HEK293 (cell line): ENCODE data around the gene CCNK.
A peak's percentile ranks its signal among the peaks of the same experiment; 100 is the strongest.

Experiments
- CTCF ChIA-PET: fragments of 350-600 bp; formaldehyde crosslinking; extraction: SDS; loops from one replicate; lab custom pipeline; 2021; ENCODE audit warnings: antibody characterized with exemption; lab: Yijun Ruan, JAX
- POLR2A ChIA-PET: fragments of 300-600 bp; formaldehyde crosslinking; extraction: SDS; loops from one replicate; lab custom pipeline; 2020; ENCODE audit warnings: antibody characterized with exemption, inconsistent platforms; lab: Yijun Ruan, JAX
- H3K27ac ChIP-seq: fragments of 200-500 bp; sonication (Bioruptor generic); 2 replicates; pipeline ENCODE4 v1.5.1; 2014; ENCODE audit warnings: low read depth, low read length, control low read depth, inconsistent platforms; ENCODE audit errors: extremely low read depth
- H3K36me3 ChIP-seq, 2 experiments: fragments of 200-500 bp in 1 of 2; sonication (Bioruptor generic) in 1 of 2; 1 replicate in 1 of 2; 2 replicates in 1 of 2; pipeline ENCODE4 v1.5.1; 2014 to 2017; ENCODE audit warnings: inconsistent platforms in 2 of 2, low read length in 2 of 2; ENCODE audit not compliant: control insufficient read depth in 2 of 2, insufficient read depth in 1 of 2
- H3K4me1 ChIP-seq: fragments of 200-500 bp; sonication (Bioruptor generic); 2 replicates; pipeline ENCODE4 v1.5.1; 2014; ENCODE audit warnings: mild to moderate bottlenecking, low read length, inconsistent platforms; ENCODE audit not compliant: control insufficient read depth, insufficient read depth
- H3K4me3 ChIP-seq: 2 replicates; pipeline ENCODE4 v1.5.1; 2011; ENCODE audit warnings: low read depth, mild to moderate bottlenecking, control low read depth, low read length, moderate library complexity
- H3K9me3 ChIP-seq: fragments of 200-500 bp; sonication (Bioruptor generic); 2 replicates; pipeline ENCODE4 v1.5.1; 2014; ENCODE audit warnings: low read depth, low read length, inconsistent platforms; ENCODE audit not compliant: control insufficient read depth, insufficient read depth
- EGR2 ChIP-seq: fragments of 450-650 bp; formaldehyde crosslinking; IDR thresholded peaks from 2 replicates; pipeline ENCODE4 v1.5.1; 2016; ENCODE audit warnings: low read depth, missing biosample characterization, missing genetic modification characterization
- FEZF1 ChIP-seq: fragments of 450-650 bp; formaldehyde crosslinking; IDR thresholded peaks from 2 replicates; pipeline ENCODE4 v1.5.1; 2016; ENCODE audit warnings: missing biosample characterization, missing genetic modification characterization
- GFI1B ChIP-seq: fragments of 450-650 bp; formaldehyde crosslinking; IDR thresholded peaks from 2 replicates; pipeline ENCODE4 v1.5.1; 2016; ENCODE audit warnings: missing biosample characterization, missing genetic modification characterization
- GLIS1 ChIP-seq: fragments of 450-650 bp; formaldehyde crosslinking; IDR thresholded peaks from 2 replicates; pipeline ENCODE4 v1.5.1; 2016; ENCODE audit warnings: missing biosample characterization, missing genetic modification characterization
- GLIS2 ChIP-seq: fragments of 450-650 bp; formaldehyde crosslinking; IDR thresholded peaks from 2 replicates; pipeline ENCODE4 v1.5.1; 2016; ENCODE audit warnings: missing biosample characterization, missing genetic modification characterization
- PRDM6 ChIP-seq: fragments of 450-650 bp; formaldehyde crosslinking; IDR thresholded peaks from 2 replicates; pipeline ENCODE4 v1.5.1; 2017; ENCODE audit warnings: missing biosample characterization, missing genetic modification characterization
- SETDB1 ChIP-seq: IDR thresholded peaks from one replicate; pipeline ENCODE4 v1.6.1; 2017; ENCODE audit warnings: mild to moderate bottlenecking, low read length, moderate library complexity, mixed read lengths; ENCODE audit not compliant: insufficient read length
- SP3 ChIP-seq: fragments of 450-650 bp; formaldehyde crosslinking; IDR thresholded peaks from 2 replicates; pipeline ENCODE4 v1.5.1; 2016; ENCODE audit warnings: missing biosample characterization, missing genetic modification characterization
- WT1 ChIP-seq: fragments of 450-650 bp; formaldehyde crosslinking; IDR thresholded peaks from 2 replicates; pipeline ENCODE4 v1.5.1; 2016; ENCODE audit warnings: missing biosample characterization, missing genetic modification characterization
- ZBTB17 ChIP-seq: fragments of 450-650 bp; formaldehyde crosslinking; IDR thresholded peaks from 2 replicates; pipeline ENCODE4 v1.5.1; 2016; ENCODE audit warnings: missing biosample characterization, missing genetic modification characterization
- ZBTB48 ChIP-seq: fragments of 450-650 bp; formaldehyde crosslinking; IDR thresholded peaks from 2 replicates; pipeline ENCODE4 v1.5.1; 2016; ENCODE audit warnings: missing biosample characterization, missing genetic modification characterization
- ZFHX2 ChIP-seq: fragments of 450-650 bp; formaldehyde crosslinking; conservative IDR thresholded peaks from 2 replicates; pipeline ENCODE4 v1.5.1; 2016; ENCODE audit warnings: missing biosample characterization, missing genetic modification characterization
- ZIC2 ChIP-seq: fragments of 450-650 bp; formaldehyde crosslinking; IDR thresholded peaks from 2 replicates; pipeline ENCODE4 v1.5.1; 2016; ENCODE audit warnings: missing biosample characterization, missing genetic modification characterization
- ZNF112 ChIP-seq: fragments of 450-650 bp; formaldehyde crosslinking; IDR thresholded peaks from 2 replicates; pipeline ENCODE4 v1.5.0; 2017; ENCODE audit warnings: missing biosample characterization, missing genetic modification characterization
- ZNF19 ChIP-seq: fragments of 450-650 bp; formaldehyde crosslinking; IDR thresholded peaks from 2 replicates; pipeline ENCODE4; 2016; ENCODE audit warnings: missing biosample characterization, missing genetic modification characterization, low read depth
- ZNF311 ChIP-seq: fragments of 450-650 bp; formaldehyde crosslinking; IDR thresholded peaks from 2 replicates; pipeline ENCODE4 v1.5.1; 2017; ENCODE audit warnings: missing biosample characterization, missing genetic modification characterization, borderline replicate concordance
- ZNF341 ChIP-seq: fragments of 450-650 bp; formaldehyde crosslinking; IDR thresholded peaks from 2 replicates; pipeline ENCODE4; 2016; ENCODE audit warnings: low read depth, missing biosample characterization, missing genetic modification characterization
- ZNF391 ChIP-seq: fragments of 450-650 bp; formaldehyde crosslinking; IDR thresholded peaks from 2 replicates; pipeline ENCODE4 v1.5.1; 2016; ENCODE audit warnings: low read depth, missing biosample characterization, missing genetic modification characterization, borderline replicate concordance
- ZNF416 ChIP-seq: fragments of 450-650 bp; formaldehyde crosslinking; IDR thresholded peaks from 2 replicates; pipeline ENCODE4 v1.5.1; 2016; ENCODE audit warnings: missing biosample characterization, missing genetic modification characterization
- ZNF600 ChIP-seq: fragments of 450-650 bp; formaldehyde crosslinking; IDR thresholded peaks from 2 replicates; pipeline ENCODE4 v1.5.1; 2016; ENCODE audit warnings: missing biosample characterization, missing genetic modification characterization
- ZNF610 ChIP-seq: fragments of 450-650 bp; formaldehyde crosslinking; IDR thresholded peaks from 2 replicates; pipeline ENCODE4 v1.5.1; 2016; ENCODE audit warnings: missing biosample characterization, missing genetic modification characterization, borderline replicate concordance
- ZNF654 ChIP-seq: fragments of 450-650 bp; formaldehyde crosslinking; IDR thresholded peaks from 2 replicates; pipeline ENCODE4 v1.5.1; 2016; ENCODE audit warnings: low read depth, missing biosample characterization, missing genetic modification characterization
- ZNF658 ChIP-seq: fragments of 450-650 bp; formaldehyde crosslinking; IDR thresholded peaks from 2 replicates; pipeline ENCODE4; 2016; ENCODE audit warnings: missing biosample characterization, missing genetic modification characterization
- ZNF704 ChIP-seq: fragments of 450-650 bp; formaldehyde crosslinking; IDR thresholded peaks from 2 replicates; pipeline ENCODE4 v1.5.1; 2016; ENCODE audit warnings: missing biosample characterization, missing genetic modification characterization
- ZNF843 ChIP-seq: fragments of 450-650 bp; formaldehyde crosslinking; IDR thresholded peaks from 2 replicates; pipeline ENCODE4 v1.5.1; 2016; ENCODE audit warnings: missing biosample characterization, missing genetic modification characterization
- TF ChIP-seq, protein P1 (sequence below): fragments of 450-650 bp; IDR thresholded peaks from 2 replicates; pipeline ENCODE4 v1.5.1; 2018; ENCODE audit warnings: missing biosample characterization, mild to moderate bottlenecking, missing genetic modification characterization
- TF ChIP-seq, protein P2 (sequence below): fragments of 450-650 bp; formaldehyde crosslinking; IDR thresholded peaks from 2 replicates; pipeline ENCODE4 v1.5.1; 2017; ENCODE audit warnings: missing biosample characterization, missing genetic modification characterization
- TF ChIP-seq, protein P3 (sequence below): fragments of 450-650 bp; formaldehyde crosslinking; IDR thresholded peaks from 2 replicates; pipeline ENCODE4 v1.5.1; 2016; ENCODE audit warnings: missing biosample characterization, missing genetic modification characterization

CCNK gene

GRCh38 chr14:99524091-99524661, 43.0 kb downstream of the CCNK start (continued):
- 0 out of 2 replicates have a peak, but pooled peaks have one; percentile 30 for TF ChIP-seq PRDM6 (tag by site-specific recombination)
- peak; percentile 96 for TF ChIP-seq EGR2 (tag by site-specific recombination)
- peak; percentile 91 for TF ChIP-seq WT1
- TF ChIP-seq ZNF341 (tag by site-specific recombination), result peak; percentile 72; the same call in 1 of the 2 replicates
- TF ChIP-seq GFI1B (tag by site-specific recombination), result no peak
- no peak for TF ChIP-seq ZNF416 (tag by site-specific recombination)
- no peak for TF ChIP-seq ZNF311 (tag by site-specific recombination)
- TF ChIP-seq ZNF391, result peak; percentile 13; the same call in 1 of the 2 replicates
- peak; percentile 30; the same call in 1 of the 2 replicates for TF ChIP-seq FEZF1 (tag by site-specific recombination)
- TF ChIP-seq, protein P1, sequence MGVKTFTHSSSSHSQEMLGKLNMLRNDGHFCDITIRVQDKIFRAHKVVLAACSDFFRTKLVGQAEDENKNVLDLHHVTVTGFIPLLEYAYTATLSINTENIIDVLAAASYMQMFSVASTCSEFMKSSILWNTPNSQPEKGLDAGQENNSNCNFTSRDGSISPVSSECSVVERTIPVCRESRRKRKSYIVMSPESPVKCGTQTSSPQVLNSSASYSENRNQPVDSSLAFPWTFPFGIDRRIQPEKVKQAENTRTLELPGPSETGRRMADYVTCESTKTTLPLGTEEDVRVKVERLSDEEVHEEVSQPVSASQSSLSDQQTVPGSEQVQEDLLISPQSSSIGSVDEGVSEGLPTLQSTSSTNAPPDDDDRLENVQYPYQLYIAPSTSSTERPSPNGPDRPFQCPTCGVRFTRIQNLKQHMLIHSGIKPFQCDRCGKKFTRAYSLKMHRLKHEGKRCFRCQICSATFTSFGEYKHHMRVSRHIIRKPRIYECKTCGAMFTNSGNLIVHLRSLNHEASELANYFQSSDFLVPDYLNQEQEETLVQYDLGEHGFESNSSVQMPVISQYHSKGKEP (tag by site-specific recombination), result peak; percentile 47; the same call in 1 of the 2 replicates
- TF ChIP-seq GLIS1 (tag by site-specific recombination), result peak; percentile 48
- TF ChIP-seq, protein P2, sequence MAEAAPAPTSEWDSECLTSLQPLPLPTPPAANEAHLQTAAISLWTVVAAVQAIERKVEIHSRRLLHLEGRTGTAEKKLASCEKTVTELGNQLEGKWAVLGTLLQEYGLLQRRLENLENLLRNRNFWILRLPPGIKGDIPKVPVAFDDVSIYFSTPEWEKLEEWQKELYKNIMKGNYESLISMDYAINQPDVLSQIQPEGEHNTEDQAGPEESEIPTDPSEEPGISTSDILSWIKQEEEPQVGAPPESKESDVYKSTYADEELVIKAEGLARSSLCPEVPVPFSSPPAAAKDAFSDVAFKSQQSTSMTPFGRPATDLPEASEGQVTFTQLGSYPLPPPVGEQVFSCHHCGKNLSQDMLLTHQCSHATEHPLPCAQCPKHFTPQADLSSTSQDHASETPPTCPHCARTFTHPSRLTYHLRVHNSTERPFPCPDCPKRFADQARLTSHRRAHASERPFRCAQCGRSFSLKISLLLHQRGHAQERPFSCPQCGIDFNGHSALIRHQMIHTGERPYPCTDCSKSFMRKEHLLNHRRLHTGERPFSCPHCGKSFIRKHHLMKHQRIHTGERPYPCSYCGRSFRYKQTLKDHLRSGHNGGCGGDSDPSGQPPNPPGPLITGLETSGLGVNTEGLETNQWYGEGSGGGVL (tag by site-specific recombination), result peak; percentile 57; the same call in 1 of the 2 replicates
- TF ChIP-seq ZFHX2, result peak; percentile 97
- 0 out of 2 replicates have a peak, but pooled peaks have one; percentile 6 for TF ChIP-seq ZBTB48

DNA sequence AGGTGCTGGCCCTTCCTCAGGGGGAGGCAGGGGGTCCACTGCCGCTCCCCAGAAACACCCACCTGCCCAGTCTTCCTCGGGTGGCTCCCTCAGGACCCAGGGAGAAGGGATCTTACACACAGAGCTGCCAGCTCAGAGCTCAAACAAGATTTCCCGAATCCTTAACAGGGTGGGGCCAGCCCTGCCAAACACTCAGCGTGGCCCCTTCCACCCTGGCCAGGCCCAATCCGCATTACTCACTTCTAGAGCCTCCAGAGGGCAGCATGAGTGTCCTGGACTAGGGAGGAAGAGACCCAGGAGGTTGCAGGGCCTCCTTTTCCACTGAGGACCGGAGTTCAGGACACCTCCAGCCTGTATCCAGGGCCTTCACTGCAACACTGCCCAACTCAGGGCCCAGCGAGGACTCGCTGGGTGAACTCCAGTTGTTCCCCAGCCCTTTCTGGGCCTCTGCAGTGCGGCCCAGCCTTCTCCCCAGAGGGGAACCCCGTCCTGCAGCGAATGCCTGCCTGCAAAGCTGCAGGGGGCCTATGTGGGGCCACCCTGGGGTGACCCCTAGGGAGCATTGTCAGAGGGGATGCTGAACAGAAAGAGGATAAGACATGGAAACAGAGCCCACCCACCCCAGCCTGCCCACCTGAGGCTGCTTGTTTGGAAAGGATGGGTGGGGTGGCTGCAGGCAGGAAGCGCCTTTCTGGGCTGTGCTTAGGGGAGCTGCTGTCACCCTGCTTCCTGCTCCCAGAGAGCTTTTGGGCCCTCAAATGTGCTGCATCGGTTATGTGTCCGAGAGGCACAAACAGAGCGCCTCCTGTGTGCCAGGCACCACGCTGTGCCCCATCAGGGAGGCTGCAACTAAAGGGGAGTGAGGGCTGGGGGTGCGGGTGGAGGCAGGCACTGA, 43.8 kb downstream of the CCNK start:
- no peak overlapping the region for H3K27ac ChIP-seq
- TF ChIP-seq ZNF843, result no peak
- TF ChIP-seq ZNF654 (tag by site-specific recombination), result peak; percentile 21
- TF ChIP-seq ZBTB17 (tag by site-specific recombination), result peak; percentile 61
- TF ChIP-seq SP3, result no peak
- no peak for TF ChIP-seq ZNF610 (tag by site-specific recombination)
- peak; percentile 82 for TF ChIP-seq ZIC2 (tag by site-specific recombination)
- TF ChIP-seq ZNF658 (tag by site-specific recombination), result no peak
- TF ChIP-seq ZNF704, result no peak
- no peak for TF ChIP-seq ZNF112 (tag by site-specific recombination)
- TF ChIP-seq GLIS2, result peak; percentile 77; the same call in 1 of the 2 replicates
- TF ChIP-seq ZNF19 (tag by site-specific recombination), result no peak
- TF ChIP-seq, protein P3, sequence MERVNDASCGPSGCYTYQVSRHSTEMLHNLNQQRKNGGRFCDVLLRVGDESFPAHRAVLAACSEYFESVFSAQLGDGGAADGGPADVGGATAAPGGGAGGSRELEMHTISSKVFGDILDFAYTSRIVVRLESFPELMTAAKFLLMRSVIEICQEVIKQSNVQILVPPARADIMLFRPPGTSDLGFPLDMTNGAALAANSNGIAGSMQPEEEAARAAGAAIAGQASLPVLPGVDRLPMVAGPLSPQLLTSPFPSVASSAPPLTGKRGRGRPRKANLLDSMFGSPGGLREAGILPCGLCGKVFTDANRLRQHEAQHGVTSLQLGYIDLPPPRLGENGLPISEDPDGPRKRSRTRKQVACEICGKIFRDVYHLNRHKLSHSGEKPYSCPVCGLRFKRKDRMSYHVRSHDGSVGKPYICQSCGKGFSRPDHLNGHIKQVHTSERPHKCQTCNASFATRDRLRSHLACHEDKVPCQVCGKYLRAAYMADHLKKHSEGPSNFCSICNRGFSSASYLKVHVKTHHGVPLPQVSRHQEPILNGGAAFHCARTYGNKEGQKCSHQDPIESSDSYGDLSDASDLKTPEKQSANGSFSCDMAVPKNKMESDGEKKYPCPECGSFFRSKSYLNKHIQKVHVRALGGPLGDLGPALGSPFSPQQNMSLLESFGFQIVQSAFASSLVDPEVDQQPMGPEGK (tag by site-specific recombination), result peak; percentile 75
- no peak for TF ChIP-seq SETDB1
- TF ChIP-seq ZNF600 (tag by site-specific recombination), result peak; percentile 90

More for the DNA sequence above, 43.8 kb downstream of the CCNK start:
- Histone ChIP-seq H3K4me3 (no peak overlapping the region), H3K9me3 (no peaks in the 10 kb centered on the region), H3K4me1 (peaks cover 25% of the 10 kb centered on the region), H3K36me3 (no peaks in the 10 kb centered on the region)
- CTCF ChIA-PET, result interaction anchor here (0.6 to 1.9 kb wide), 16 partner anchors 17 to 193 kb away, joined by 3 to 8 read pairs (median 4); no protein-coding TSS in a partner anchor
- POLR2A ChIA-PET, result interaction anchor here (1.0 to 1.3 kb wide), 2 partner anchors 9 to 80 kb away, joined by 3 to 4 read pairs; no protein-coding TSS in a partner anchor
